GM18519 (cell line): ENCODE results near the gene NDUFV1.
"Not testable (repeated sequence)": the region's sequence is repeated elsewhere in the genome, so short reads cannot be mapped to it uniquely, and the experiment has no call there.

Experiments used
- ATAC-seq: cut with Tn5 transposase; IDR thresholded peaks from one replicate; pipeline ENCODE4 v1.9.1; 2021; ENCODE audit warnings: mild to moderate bottlenecking, moderate library complexity; ENCODE audit not compliant: unreplicated experiment, low FRiP score

The NDUFV1 gene

GRCh38 chr11:67626131-67626833 lies 19.5 kb downstream of the NDUFV1 start:
- not testable (repeated sequence) for ATAC-seq

DNA sequence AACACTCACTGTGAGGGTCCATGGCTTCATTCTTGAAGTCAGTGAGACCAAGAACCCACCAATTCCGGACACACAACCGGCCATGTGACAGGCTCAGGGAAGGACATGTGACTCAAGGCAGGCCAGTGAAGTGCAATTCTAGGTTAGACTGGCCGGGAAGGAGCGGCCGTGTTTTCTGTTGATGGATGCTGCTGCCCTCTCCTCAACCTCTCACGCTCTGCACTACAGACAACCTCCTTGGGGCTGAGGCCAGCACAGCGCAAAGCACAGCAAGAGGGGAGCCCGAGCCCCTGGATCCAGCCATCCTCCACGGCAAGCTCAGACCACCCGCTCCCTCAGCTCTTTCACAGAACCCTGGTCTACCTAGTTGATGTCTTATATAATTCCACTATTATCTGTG lies 20.2 kb downstream of the NDUFV1 start:
- no peak for ATAC-seq

GRCh38 chr11:67627441-67627811 lies 20.7 kb downstream of the NDUFV1 start:
- no peak for ATAC-seq

GRCh38 chr11:67627812-67628624 lies 21.3 kb downstream of the NDUFV1 start:
- ATAC-seq: no peak

GRCh38 chr11:67628710-67629385 lies 22.1 kb downstream of the NDUFV1 start:
- ATAC-seq: no peak

GRCh38 chr11:67629386-67630227 lies 22.9 kb downstream of the NDUFV1 start, which contains the start of gene NUDT8:
NUDT8 (minus strand) TSS chr11:67629937; CDS start chr11:67629911, 26 bp downstream.
- ATAC-seq: peak; percentile 38

GRCh38 chr11:67630228-67630942 lies 23.6 kb downstream of the NDUFV1 start:
- ATAC-seq: peak; percentile 31

- ATAC-seq: no peak
These were observed 24.2 kb downstream of the NDUFV1 start for GRCh38 chr11:67630943-67631331.

DNA sequence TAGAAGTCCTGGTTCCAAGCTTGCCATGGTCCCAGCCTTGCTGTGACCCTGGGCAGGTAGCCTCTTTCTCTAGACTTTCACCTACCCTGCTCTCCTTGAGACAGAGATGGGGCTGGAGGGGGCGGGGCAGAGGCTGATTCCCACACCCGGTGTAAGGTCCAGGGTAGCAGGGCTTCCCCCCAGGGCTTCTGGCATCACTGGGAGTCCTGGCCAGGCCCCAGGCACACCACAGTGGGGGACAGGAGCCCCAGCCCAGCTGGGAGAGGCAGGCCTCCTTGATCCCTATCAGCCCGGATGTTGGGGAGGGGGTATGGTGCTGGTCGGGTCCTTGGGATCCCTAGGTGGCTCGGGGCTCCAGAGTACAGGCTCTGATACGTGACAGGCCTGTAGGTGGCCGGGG lies 24.7 kb downstream of the NDUFV1 start:
- ATAC-seq: no peak

GRCh38 chr11:67631853-67632174 lies 25.1 kb downstream of the NDUFV1 start:
- no peak for ATAC-seq

DNA sequence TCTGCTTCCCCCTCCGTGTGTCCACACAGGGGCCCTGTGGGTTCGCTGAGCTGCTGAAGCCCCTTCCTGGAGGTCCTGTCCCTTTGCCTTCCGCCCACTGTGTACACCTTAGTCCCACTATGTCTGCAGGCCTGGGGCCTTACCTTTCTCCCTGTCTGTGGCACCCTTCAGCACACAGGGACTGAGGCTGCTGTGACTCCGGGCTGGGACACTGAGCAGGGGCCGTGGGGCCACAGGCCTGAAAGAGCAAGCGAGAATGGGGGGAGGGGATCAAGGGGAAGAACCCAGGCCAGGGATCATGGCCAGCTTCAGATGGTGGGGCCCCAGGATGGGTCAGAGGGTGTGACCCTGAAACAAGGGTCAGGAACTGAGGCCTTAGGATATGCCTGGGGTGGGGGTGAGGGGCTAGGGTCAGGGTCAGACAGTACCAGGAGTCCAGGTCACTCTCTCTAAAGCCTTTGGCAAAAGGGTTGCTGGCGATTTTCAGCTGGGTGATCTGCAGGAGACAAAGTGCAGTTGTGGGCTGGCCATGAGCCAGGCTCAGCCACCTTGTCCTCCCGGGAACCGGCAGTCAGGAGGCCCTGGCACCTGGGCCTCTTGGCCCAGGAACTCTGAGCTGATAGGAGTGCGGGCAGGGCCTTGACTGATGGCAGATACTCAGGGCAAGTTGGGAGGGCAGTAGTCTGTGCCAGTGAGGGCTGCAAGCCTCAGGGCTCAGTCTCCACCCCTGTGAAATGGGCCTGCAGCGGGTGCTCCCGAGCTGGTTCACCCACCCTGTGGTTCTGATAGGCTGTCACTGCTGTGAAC lies 25.6 kb downstream of the NDUFV1 start:
- ATAC-seq: no peak

DNA sequence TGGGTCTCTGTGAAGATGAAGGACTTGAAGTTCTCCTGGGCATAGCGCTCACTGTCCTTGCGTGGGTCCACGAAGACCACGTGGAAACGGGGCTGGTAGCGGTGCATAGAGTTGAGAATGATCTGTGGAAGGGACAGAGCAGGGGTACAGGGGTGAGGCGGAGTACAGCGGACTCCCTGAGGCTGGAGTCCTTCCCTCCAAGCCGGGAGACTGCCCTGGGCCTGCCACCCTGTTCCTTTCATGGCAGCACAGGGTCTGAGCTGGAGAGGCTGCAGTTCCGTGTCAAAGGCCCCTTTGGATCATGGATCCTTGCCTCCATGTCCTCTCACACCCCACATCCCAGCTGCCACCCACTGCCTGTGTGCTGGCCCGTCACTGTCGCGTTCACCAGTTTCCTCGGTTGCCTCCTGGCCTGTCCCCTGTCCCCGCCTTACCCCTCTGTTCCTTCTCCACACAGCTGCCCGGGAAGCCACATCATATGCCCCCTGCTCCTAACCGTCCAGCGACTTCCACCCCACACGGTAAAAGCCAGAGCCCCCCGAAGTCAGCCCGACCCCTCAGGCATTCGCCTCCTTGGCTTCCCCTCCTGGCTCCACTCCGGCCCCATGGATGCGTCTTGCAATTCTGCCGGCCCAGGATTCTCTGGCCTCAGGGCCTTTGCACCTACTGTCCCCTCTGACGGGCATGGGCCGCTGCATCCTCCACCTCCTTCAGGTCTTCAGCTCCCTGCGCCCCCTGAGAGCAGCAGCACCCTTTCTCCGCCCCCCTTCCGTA lies 26.4 kb downstream of the NDUFV1 start:
- no peak for ATAC-seq

DNA sequence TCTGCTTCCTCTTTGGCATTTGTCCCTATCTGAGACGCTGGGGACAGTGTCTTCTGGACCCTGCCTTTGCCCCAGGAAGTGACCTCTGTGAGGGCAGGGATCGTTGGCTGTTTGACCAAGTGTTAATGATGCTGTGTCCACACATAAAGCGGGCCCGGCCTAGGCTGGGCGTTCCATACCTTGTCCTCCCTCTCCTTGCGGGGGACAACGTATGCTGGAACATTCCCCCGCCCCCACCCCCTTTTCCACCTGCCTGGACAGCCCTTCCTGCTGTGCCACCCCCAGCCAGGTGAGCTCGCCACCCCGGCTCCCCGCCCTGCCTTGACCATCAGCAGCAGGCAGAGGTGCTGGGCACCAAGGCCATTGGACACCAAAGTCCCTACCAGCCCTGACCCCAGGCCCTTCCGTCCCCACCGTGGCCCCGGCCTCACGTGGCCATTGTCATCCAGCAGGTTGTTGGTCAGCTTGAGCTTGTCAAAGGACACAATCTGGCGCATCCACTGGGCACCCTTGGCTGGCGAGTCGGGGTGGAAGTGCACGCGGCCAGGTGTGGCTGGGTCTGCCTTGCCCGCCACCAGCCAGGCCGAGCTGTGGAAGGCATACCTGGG lies 27.1 kb downstream of the NDUFV1 start:
- no peak for ATAC-seq

GRCh38 chr11:67634366-67635230 lies 27.9 kb downstream of the NDUFV1 start:
- ATAC-seq: no peak

GRCh38 chr11:67635231-67635521 lies 28.4 kb downstream of the NDUFV1 start:
- no peak for ATAC-seq

DNA sequence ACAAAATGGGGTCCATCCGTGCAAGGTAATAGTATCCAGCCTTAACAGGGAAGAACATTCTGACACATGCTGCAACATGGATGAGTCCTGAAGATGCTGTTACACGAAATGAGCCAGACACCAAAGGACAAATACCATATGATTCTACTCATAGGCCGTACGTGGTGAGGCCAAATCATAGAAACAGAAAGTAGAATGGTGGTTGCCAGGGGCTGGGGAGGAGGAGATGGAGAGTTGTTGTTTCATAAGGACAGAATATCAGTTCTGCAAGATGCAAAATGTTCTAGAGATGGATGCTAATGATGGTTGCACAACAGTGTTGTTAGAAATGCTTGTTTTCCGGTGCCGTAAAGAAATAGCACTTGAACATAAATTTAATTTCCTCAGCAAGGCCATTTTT lies 30.2 kb downstream of the NDUFV1 start:
- ATAC-seq: no peak

DNA sequence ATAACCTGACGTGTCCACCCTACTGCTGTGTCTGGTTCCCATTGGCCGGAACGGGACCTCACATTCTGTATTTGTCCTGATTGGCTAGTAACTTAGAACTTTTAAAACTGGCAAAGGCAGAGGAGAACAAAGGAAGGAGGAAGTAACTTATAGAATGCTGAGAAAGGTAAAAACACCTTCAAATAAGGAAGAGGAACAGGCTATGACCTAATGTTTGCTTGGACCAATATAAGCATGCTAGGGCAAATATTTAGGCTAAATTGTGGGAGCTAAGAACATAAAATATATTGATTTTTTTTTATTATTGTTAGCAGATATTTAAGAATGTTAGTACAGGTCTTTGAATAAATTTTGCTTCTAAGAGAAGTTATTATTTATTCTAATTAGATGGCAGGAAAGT lies 30.7 kb downstream of the NDUFV1 start:
- not testable (repeated sequence) for ATAC-seq
